CD8-positive, alpha-beta memory T cell (primary cell): Measurements from ENCODE around the gene TEX19. TPM values are rescaled to one million over a fixed set of nuclear protein-coding genes. Genes with fewer than 3 reads are reported as not detected.
A peak's percentile ranks its signal among the peaks of the same experiment; 100 is the strongest.
"Not testable (repeated sequence)": the region's sequence is repeated elsewhere in the genome, so short reads cannot be mapped to it uniquely, and the experiment has no call there.

Source experiments
- CTCF ChIA-PET: fragments of 350-600 bp; sonication (Branson Sonifier 250); formaldehyde crosslinking; loops from one replicate; lab custom pipeline; 2021; ENCODE audit warnings: antibody characterized with exemption; lab: Charles Lee
- POLR2A ChIA-PET: fragments of 350-600 bp; sonication (Branson Sonifier 250); formaldehyde crosslinking; loops from one replicate; lab custom pipeline; 2021; ENCODE audit warnings: antibody characterized with exemption; lab: Charles Lee
- DNase-seq, 5 donors: peaks; one replicate each; pipeline versions ENCODE4 v3.0.0 to v3.0.0-alpha.2; 2020 to 2022; ENCODE audit warnings: mixed read lengths in 1 of 5
- H3K27ac ChIP-seq: one replicate; pipeline ENCODE4 v1.7.0; 2013; ENCODE audit warnings: low read depth, mild to moderate bottlenecking, low read length, moderate library complexity
- H3K27me3 ChIP-seq: 2 replicates; pipeline ENCODE4 v1.7.0; 2013; ENCODE audit warnings: low read length, mild to moderate bottlenecking; ENCODE audit not compliant: insufficient read depth, poor library complexity, severe bottlenecking
- H3K36me3 ChIP-seq: 2 replicates; pipeline ENCODE4 v1.7.0; 2013; ENCODE audit warnings: mild to moderate bottlenecking, low read length, moderate library complexity; ENCODE audit not compliant: insufficient read depth
- H3K4me1 ChIP-seq: 2 replicates; pipeline ENCODE4 v1.7.0; 2013; ENCODE audit warnings: mild to moderate bottlenecking, low read length, moderate library complexity; ENCODE audit not compliant: insufficient read depth
- H3K4me3 ChIP-seq: 2 replicates; pipeline ENCODE4 v1.7.0; 2013; ENCODE audit warnings: mild to moderate bottlenecking, low read length
- H3K9me3 ChIP-seq: 2 replicates; pipeline ENCODE4 v1.7.0; 2013; ENCODE audit warnings: mild to moderate bottlenecking, low read length
- H3K27ac Mint-ChIP-seq, 8 donors: one replicate each; pipeline ENCODE4 v1.8.0; 2020 to 2021; ENCODE audit warnings: mixed read lengths in 8 of 8, mild to moderate bottlenecking in 6 of 8, inconsistent platforms in 3 of 8, moderate library complexity in 3 of 8
- H3K27me3 Mint-ChIP-seq, 2 donors: one replicate each; pipeline ENCODE4 v1.8.0; 2020 to 2021; ENCODE audit warnings: mixed read lengths in 2 of 2, mild to moderate bottlenecking in 1 of 2, moderate library complexity in 1 of 2
- H3K36me3 Mint-ChIP-seq, 3 donors: one replicate each; pipeline ENCODE4 v1.8.0; 2020 to 2021; ENCODE audit warnings: mixed read lengths in 3 of 3, inconsistent platforms in 1 of 3, mild to moderate bottlenecking in 1 of 3
- H3K4me1 Mint-ChIP-seq, 3 donors: one replicate each; pipeline ENCODE4 v1.8.0; 2020 to 2021; ENCODE audit warnings: mixed read lengths in 3 of 3, inconsistent platforms in 1 of 3, mild to moderate bottlenecking in 1 of 3
- H3K4me3 Mint-ChIP-seq, 7 donors: one replicate each; pipeline ENCODE4 v1.8.0; 2020 to 2021; ENCODE audit warnings: mixed read lengths in 7 of 7, mild to moderate bottlenecking in 6 of 7, moderate library complexity in 4 of 7, inconsistent platforms in 2 of 7
- H3K9me3 Mint-ChIP-seq, 5 donors: one replicate each; pipeline ENCODE4 v1.8.0; 2020 to 2022; ENCODE audit warnings: mixed read lengths in 5 of 5, mild to moderate bottlenecking in 3 of 5, moderate library complexity in 2 of 5, inconsistent platforms in 1 of 5
- polyA plus RNA-seq: library from polyadenylated mRNA; unstranded; fragments of 300-500 nt; fragmentation: Illumina TruSeq; gene quantifications from one replicate; pipeline ENCODE4 v1.2.3, GENCODE V29; 2021
- total RNA-seq, 2 experiments: library from RNA; stranded (reverse); gene quantifications; one replicate each; pipeline ENCODE4 v1.2.3, GENCODE V29; 2021

Gene TEX19
- total and polyA plus RNA-seq, 3 experiments from 2014 or later = not detected

- Histone ChIP-seq H3K36me3 (no peaks in the 10 kb centered on the region), H3K27ac (no peak within 1 kb of the TSS), H3K4me1 (peaks cover 5% of the 10 kb centered on the region), H3K27me3 (peaks cover 10% of the 10 kb centered on the region), H3K4me3 (peak within 1 kb of the TSS; percentile 41), H3K9me3 (no peaks in the 10 kb centered on the region)
- peak in 1 of 5 donors; percentile 28 for DNase-seq
- Mint-ChIP-seq H3K27ac (peak within 1 kb of the TSS in 1 of 8 donors; percentile 4), H3K4me1 (peaks cover 0 to 18% (median 7%) of the 10 kb centered on the region in 3 donors), H3K36me3 (no peaks in the 10 kb centered on the region), H3K27me3 (peaks cover 31 to 45% of the 10 kb centered on the region in 2 donors), H3K4me3 (peak within 1 kb of the TSS; percentile 18 to 75 (median 69)), H3K9me3 (no peaks in the 10 kb centered on the region)
- CTCF ChIA-PET = interaction anchor here (1.5 kb wide), 1 partner anchor 51 kb away, joined by 3 read pairs; no protein-coding TSS in a partner anchor
- POLR2A ChIA-PET = no interaction called here
These were observed 12.5 kb downstream of the TEX19 start, which contains the start of gene UTS2R for GRCh38 chr17:82371333-82372248. UTS2R (plus strand) TSS chr17:82371765; CDS start chr17:82374325, 2,560 bp downstream.

DNA sequence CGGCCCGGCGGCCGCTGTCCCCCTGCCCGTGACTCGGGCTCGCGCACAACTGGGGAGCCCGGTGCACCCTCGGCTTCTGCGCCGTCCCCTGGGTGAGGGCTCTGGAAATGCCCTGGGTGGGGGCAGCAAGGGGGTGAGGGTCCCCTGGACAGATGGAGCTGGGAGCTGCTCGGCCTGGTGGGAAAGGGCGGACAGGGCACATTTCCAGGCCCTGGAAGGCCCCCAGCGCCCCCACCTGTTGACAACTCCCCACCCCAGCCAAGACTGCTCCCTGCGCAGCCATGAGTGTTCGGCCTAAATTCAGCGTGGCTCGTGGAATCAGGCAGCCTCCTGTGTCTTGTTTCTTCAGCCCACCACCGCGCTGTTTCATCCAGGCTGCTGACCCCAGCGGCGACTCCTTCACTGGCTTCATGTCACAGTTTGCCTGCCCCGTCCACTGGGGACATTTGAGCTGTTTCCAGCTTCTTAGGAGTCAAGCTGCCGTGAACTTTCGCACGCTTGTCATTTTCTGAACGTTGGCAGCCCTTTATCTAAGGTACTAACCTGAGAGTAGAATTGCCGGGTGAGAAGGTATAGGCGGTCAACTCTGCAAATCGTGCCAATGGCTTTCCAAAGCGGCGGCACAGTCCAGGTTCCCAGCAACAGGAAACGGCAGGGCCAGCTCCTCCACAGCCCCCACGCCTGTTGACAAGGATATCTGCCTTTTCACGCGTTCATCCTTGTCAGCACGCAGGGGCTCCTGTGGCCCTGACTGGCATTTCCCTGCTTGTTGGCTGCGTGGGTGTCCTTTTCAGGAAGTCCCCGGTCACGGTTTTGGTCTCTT is 13.4 kb downstream of the TEX19 start:
- Mint-ChIP-seq H3K27ac (peak overlapping the region in 1 of 8 donors; percentile 73), H3K4me3 (peak overlapping the region in 2 of 7 donors; percentile 32 to 36), H3K36me3 (no peaks in the 10 kb centered on the region), H3K9me3 (no peaks in the 10 kb centered on the region), H3K27me3 (peaks cover 33 to 42% of the 10 kb centered on the region in 2 donors), H3K4me1 (peaks cover 0 to 18% (median 7%) of the 10 kb centered on the region in 3 donors)
- ChIA-PET POLR2A (no interaction called here), CTCF (no interaction called here)
- Histone ChIP-seq H3K4me1 (peaks cover 5% of the 10 kb centered on the region), H3K27ac (no peak overlapping the region), H3K27me3 (peaks cover 10% of the 10 kb centered on the region), H3K4me3 (no peak overlapping the region), H3K36me3 (no peaks in the 10 kb centered on the region), H3K9me3 (no peaks in the 10 kb centered on the region)
- DNase-seq = peak in 1 of 5 donors; percentile 26

DNA sequence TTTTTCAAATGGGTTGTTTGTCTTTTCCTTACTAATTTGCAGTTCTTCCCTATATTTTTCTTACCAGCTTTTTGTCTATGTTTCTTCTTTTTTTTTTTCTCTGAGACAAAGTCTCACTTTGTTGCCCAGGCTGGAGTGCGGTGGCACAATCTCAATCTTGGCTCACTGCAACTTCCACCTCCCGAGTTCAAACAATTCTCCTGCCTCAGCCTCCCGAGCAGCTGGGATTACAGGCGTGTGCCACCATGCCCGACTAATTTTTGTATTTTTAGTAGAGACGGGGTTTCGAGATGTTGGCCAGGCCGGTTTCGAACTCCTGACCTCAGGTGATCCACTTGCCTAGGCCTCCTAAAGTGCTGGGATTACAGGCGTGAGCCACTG is 14.0 kb downstream of the TEX19 start:
- CTCF ChIA-PET, H3K4me1 ChIP-seq, H3K9me3 Mint-ChIP-seq, H3K4me3 ChIP-seq, H3K9me3 ChIP-seq, H3K27ac ChIP-seq, POLR2A ChIA-PET, H3K36me3 ChIP-seq, H3K36me3 Mint-ChIP-seq: not testable (repeated sequence)
- Mint-ChIP-seq H3K4me3 (peak overlapping the region in 1 of 7 donors; percentile 4), H3K27ac (peak overlapping the region in 1 of 8 donors; percentile 73), H3K4me1 (peaks cover 0 to 18% (median 7%) of the 10 kb centered on the region in 3 donors), H3K27me3 (peaks cover 34 to 38% of the 10 kb centered on the region in 2 donors)
- DNase-seq = peak in 1 of 5 donors; percentile 4
- H3K27me3 ChIP-seq = peaks cover 10% of the 10 kb centered on the region

GRCh38 chr17:82373731-82374625 is 14.9 kb downstream of the TEX19 start:
- POLR2A ChIA-PET = no interaction called here
- peaks cover 32 to 39% of the 10 kb centered on the region in 2 donors for H3K27me3 Mint-ChIP-seq
- H3K27ac ChIP-seq = no peak overlapping the region
- H3K9me3 ChIP-seq = no peaks in the 10 kb centered on the region
- H3K4me1 Mint-ChIP-seq = peaks cover 0 to 18% (median 7%) of the 10 kb centered on the region in 3 donors
- H3K4me1 ChIP-seq = peaks cover 5% of the 10 kb centered on the region
- DNase-seq = peak in 1 of 5 donors; percentile 25
- no peak overlapping the region for H3K4me3 Mint-ChIP-seq
- CTCF ChIA-PET = no interaction called here
- no peak overlapping the region for H3K27ac Mint-ChIP-seq
- H3K36me3 ChIP-seq = no peaks in the 10 kb centered on the region
- H3K4me3 ChIP-seq = no peak overlapping the region
- H3K27me3 ChIP-seq = peaks cover 10% of the 10 kb centered on the region
- no peaks in the 10 kb centered on the region for H3K9me3 Mint-ChIP-seq
- H3K36me3 Mint-ChIP-seq = no peaks in the 10 kb centered on the region

GRCh38 chr17:82374626-82375331 is 15.7 kb downstream of the TEX19 start:
- H3K27me3 ChIP-seq = peaks cover 7% of the 10 kb centered on the region
- peaks cover 5% of the 10 kb centered on the region for H3K4me1 ChIP-seq
- peaks cover 28 to 37% of the 10 kb centered on the region in 2 donors for H3K27me3 Mint-ChIP-seq
- no peak overlapping the region for H3K27ac Mint-ChIP-seq
- ChIA-PET CTCF (no interaction called here), POLR2A (interaction anchor here (0.5 kb wide), 1 partner anchor 181 kb away, joined by 7 read pairs; no protein-coding TSS in a partner anchor)
- no peak overlapping the region for H3K4me3 Mint-ChIP-seq
- H3K4me3 ChIP-seq = no peak overlapping the region
- peaks cover 0 to 18% (median 7%) of the 10 kb centered on the region in 3 donors for H3K4me1 Mint-ChIP-seq
- no peaks in the 10 kb centered on the region for H3K9me3 Mint-ChIP-seq
- H3K27ac ChIP-seq = no peak overlapping the region
- H3K36me3 Mint-ChIP-seq = no peaks in the 10 kb centered on the region
- H3K9me3 ChIP-seq = no peaks in the 10 kb centered on the region
- H3K36me3 ChIP-seq = no peaks in the 10 kb centered on the region
- DNase-seq = peak in 1 of 5 donors; percentile 15

DNA sequence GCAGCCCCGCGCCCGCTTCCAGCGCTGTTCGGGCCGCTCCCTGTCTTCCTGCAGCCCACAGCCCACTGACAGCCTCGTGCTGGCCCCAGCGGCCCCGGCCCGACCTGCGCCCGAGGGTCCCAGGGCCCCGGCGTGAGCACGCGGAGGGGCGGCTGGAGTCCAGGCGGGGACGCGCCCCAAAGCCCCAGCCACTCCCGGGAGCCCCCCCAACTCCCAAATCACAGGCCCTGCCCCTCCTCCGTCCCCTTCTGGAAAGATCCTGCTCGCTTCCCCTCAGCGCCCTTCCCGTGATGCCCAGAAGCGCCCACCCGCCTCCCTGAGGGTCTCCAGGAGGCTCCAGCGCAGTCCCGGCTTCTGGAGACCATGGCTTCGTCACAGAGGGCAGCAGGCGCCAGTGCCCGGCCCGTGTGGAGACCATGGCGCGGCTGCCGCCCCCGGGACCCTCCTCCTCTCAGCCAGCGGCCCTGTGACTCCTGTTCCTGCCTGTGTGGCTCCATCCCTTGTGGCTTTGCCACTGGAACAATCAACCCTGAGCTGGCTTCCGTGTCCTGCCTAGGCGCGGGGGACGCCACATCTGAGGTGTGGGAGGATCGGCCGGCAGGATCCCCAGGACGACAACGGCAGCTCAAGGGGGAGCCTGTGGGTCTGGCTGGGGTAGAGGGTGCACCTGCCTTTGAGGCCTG is 16.5 kb downstream of the TEX19 start:
- Mint-ChIP-seq H3K36me3 (no peaks in the 10 kb centered on the region), H3K27me3 (peaks cover 31 to 38% of the 10 kb centered on the region in 2 donors)

More for the DNA sequence above, 16.5 kb downstream of the TEX19 start:
- peaks cover 4% of the 10 kb centered on the region for H3K4me1 ChIP-seq
- no peak overlapping the region for H3K27ac ChIP-seq
- H3K9me3 ChIP-seq = no peaks in the 10 kb centered on the region
- CTCF ChIA-PET = no interaction called here
- no peak overlapping the region for H3K4me3 ChIP-seq
- DNase-seq = peak in 1 of 5 donors; percentile 21
- POLR2A ChIA-PET = no interaction called here
- peaks cover 7% of the 10 kb centered on the region for H3K27me3 ChIP-seq
- H3K9me3 Mint-ChIP-seq = no peaks in the 10 kb centered on the region
- H3K4me3 Mint-ChIP-seq = no peak overlapping the region
- peaks cover 0 to 15% (median 5%) of the 10 kb centered on the region in 3 donors for H3K4me1 Mint-ChIP-seq
- no peaks in the 10 kb centered on the region for H3K36me3 ChIP-seq
- H3K27ac Mint-ChIP-seq = no peak overlapping the region
